Activated naive CD4-positive, alpha-beta T cell treated with anti-CD3 and anti-CD28 coated beads, Interleukin-2, amount 10 ng/mL, durations not matched to agents 7 days and 5 days (primary cell): Measurements from ENCODE around the gene NR6A1.

ENCODE experiments used
- CTCF ChIA-PET: fragments of 350-600 bp; sonication (Branson Sonifier 250); formaldehyde crosslinking; loops from one replicate; lab custom pipeline; 2021; ENCODE audit warnings: antibody characterized with exemption; lab: Charles Lee
- DNase-seq: peaks from one replicate; pipeline ENCODE4 v3.0.0-alpha.2; 2020
- H3K27ac Mint-ChIP-seq: one replicate; pipeline ENCODE4 v1.8.0; 2021; ENCODE audit warnings: mild to moderate bottlenecking, moderate library complexity, mixed read lengths
- H3K27me3 Mint-ChIP-seq: one replicate; pipeline ENCODE4 v1.8.0; 2021; ENCODE audit warnings: mild to moderate bottlenecking, mixed read lengths
- H3K36me3 Mint-ChIP-seq: one replicate; pipeline ENCODE4 v1.8.0; 2021; ENCODE audit warnings: mixed read lengths
- H3K4me1 Mint-ChIP-seq: one replicate; pipeline ENCODE4 v1.8.0; 2021; ENCODE audit warnings: mixed read lengths
- H3K4me3 Mint-ChIP-seq: one replicate; pipeline ENCODE4 v1.8.0; 2021; ENCODE audit warnings: mild to moderate bottlenecking, moderate library complexity, mixed read lengths
- H3K9me3 Mint-ChIP-seq: one replicate; pipeline ENCODE4 v1.8.0; 2021; ENCODE audit warnings: mixed read lengths

Gene NR6A1

DNA sequence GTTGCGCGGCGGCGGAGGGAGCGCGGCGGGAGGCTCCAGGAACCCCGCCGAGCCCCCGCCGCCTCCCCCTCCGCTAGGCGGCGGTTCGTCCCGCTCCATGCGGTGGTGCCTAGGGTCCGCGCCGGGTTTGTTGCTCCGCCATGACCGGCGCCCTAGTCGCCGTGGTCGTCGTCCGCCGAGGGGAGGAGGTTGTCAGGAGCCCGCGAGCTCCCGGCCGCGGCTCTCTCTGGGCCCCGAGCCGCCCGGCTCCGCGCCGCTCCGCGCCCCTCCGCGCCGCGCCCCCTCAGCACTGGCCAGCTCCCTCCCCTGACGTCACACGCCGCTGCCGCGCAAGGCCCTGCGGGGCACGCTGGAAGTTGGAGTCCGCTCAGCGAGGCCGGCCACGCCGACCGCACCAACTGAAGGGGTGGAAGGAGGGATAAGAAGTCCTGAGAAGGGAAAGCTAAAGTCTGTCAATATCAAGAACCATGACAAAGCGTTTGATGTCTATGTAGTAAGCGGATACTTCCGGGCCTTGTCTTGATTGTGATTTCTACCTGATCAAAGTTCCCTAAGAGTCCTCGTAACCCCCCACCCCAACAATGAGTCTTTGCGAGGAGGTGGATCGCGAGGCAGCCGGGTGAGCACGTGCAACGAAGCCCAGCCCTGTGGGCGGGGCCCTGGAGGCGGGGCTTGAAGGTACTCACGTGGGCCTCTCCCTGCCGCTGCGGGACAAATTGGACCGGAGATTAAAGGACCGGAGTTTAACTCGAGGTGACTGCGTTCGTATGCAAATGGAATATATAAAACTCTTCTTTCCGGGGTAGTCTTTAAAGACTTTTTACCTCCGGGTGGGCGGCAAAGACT lies at the start of gene NR6A1:
Gene NR6A1 (minus strand): TSS at position 291 of the 846 bp plus-strand sequence.
- peaks cover 52% of the 10 kb centered on the region for H3K4me1 Mint-ChIP-seq
- H3K36me3 Mint-ChIP-seq, result no peaks in the 10 kb centered on the region
- CTCF ChIA-PET, result interaction anchor here (0.7 to 15.4 kb wide), 10 partner anchors 10 to 602 kb away, joined by 3 to 332 read pairs (median 3); partner anchors contain the start of genes SCAI and WDR38
- DNase-seq, result peak; percentile 96
- peaks cover 91% of the 10 kb centered on the region for H3K27me3 Mint-ChIP-seq
- H3K9me3 Mint-ChIP-seq, result no peaks in the 10 kb centered on the region
- H3K27ac Mint-ChIP-seq, result peak within 1 kb of the TSS; percentile 58
- H3K4me3 Mint-ChIP-seq, result peak within 1 kb of the TSS; percentile 81

- no peaks in the 10 kb centered on the region for H3K9me3 Mint-ChIP-seq
- CTCF ChIA-PET, result interaction anchor here (1.0 to 2.6 kb wide), 4 partner anchors 29 to 201 kb away, joined by 3 to 13 read pairs (median 4); partner anchors contain the start of gene WDR38
- peak; percentile 43 for DNase-seq
- peaks cover 41% of the 10 kb centered on the region for H3K27me3 Mint-ChIP-seq
- peaks cover 18% of the 10 kb centered on the region for H3K4me1 Mint-ChIP-seq
- H3K36me3 Mint-ChIP-seq, result no peaks in the 10 kb centered on the region
- no peak overlapping the region for H3K4me3 Mint-ChIP-seq
- no peak overlapping the region for H3K27ac Mint-ChIP-seq
Measured at GRCh38 chr9:124818431-124819281, 47.5 kb upstream of the NR6A1 start.

- no peak overlapping the region for H3K27ac Mint-ChIP-seq
- CTCF ChIA-PET, result interaction anchor here (2.0 kb wide), 1 partner anchor 37 kb away, joined by 6 read pairs; the partner anchor contains the start of gene WDR38
- H3K36me3 Mint-ChIP-seq, result no peaks in the 10 kb centered on the region
- H3K4me1 Mint-ChIP-seq, result peaks cover 18% of the 10 kb centered on the region
- H3K4me3 Mint-ChIP-seq, result no peak overlapping the region
- H3K27me3 Mint-ChIP-seq, result peaks cover 31% of the 10 kb centered on the region
- H3K9me3 Mint-ChIP-seq, result no peaks in the 10 kb centered on the region
- no peak for DNase-seq
Measured at GRCh38 chr9:124815601-124816000, 44.5 kb upstream of the NR6A1 start.

- DNase-seq, result no peak
- no peak overlapping the region for H3K27ac Mint-ChIP-seq
- CTCF ChIA-PET, result interaction anchor here (1.1 to 2.0 kb wide), 3 partner anchors 39 to 41 kb away, joined by 3 to 6 read pairs (median 3); partner anchors contain the start of gene WDR38
Measured at GRCh38 chr9:124814164-124814535, 43.0 kb upstream of the NR6A1 start.

GRCh38 chr9:124813501-124814163 lies 42.5 kb upstream of the NR6A1 start:
- Mint-ChIP-seq H3K27me3 (peaks cover 28% of the 10 kb centered on the region), H3K4me3 (no peak overlapping the region)
- CTCF ChIA-PET, result interaction anchor here (1.1 to 2.0 kb wide), 3 partner anchors 39 to 41 kb away, joined by 3 to 6 read pairs (median 3); partner anchors contain the start of gene WDR38

More at GRCh38 chr9:124814164-124814535, 43.0 kb upstream of the NR6A1 start:
- no peaks in the 10 kb centered on the region for H3K9me3 Mint-ChIP-seq
- no peaks in the 10 kb centered on the region for H3K36me3 Mint-ChIP-seq
- peaks cover 28% of the 10 kb centered on the region for H3K27me3 Mint-ChIP-seq
- H3K4me3 Mint-ChIP-seq, result no peak overlapping the region
- peaks cover 16% of the 10 kb centered on the region for H3K4me1 Mint-ChIP-seq

GRCh38 chr9:124813041-124813440 lies 41.9 kb upstream of the NR6A1 start:
- Mint-ChIP-seq H3K27ac (no peak overlapping the region), H3K9me3 (no peaks in the 10 kb centered on the region), H3K36me3 (no peaks in the 10 kb centered on the region), H3K4me3 (no peak overlapping the region), H3K27me3 (peaks cover 27% of the 10 kb centered on the region), H3K4me1 (peaks cover 7% of the 10 kb centered on the region)
- no peak for DNase-seq
- CTCF ChIA-PET, result no interaction called here

More at GRCh38 chr9:124813501-124814163, 42.5 kb upstream of the NR6A1 start:
- DNase-seq, result no peak
- H3K4me1 Mint-ChIP-seq, result peaks cover 12% of the 10 kb centered on the region
- H3K36me3 Mint-ChIP-seq, result no peaks in the 10 kb centered on the region
- no peaks in the 10 kb centered on the region for H3K9me3 Mint-ChIP-seq
- no peak overlapping the region for H3K27ac Mint-ChIP-seq

- Mint-ChIP-seq H3K9me3 (no peaks in the 10 kb centered on the region), H3K27me3 (peaks cover 23% of the 10 kb centered on the region), H3K36me3 (no peaks in the 10 kb centered on the region), H3K27ac (no peak overlapping the region), H3K4me3 (no peak overlapping the region), H3K4me1 (peaks cover 5% of the 10 kb centered on the region)
- CTCF ChIA-PET, result interaction anchor here (1.0 kb wide), 1 partner anchor 28 kb away, joined by 3 read pairs; no protein-coding TSS in a partner anchor
- DNase-seq, result no peak
Measured at GRCh38 chr9:124812441-124812876, 41.3 kb upstream of the NR6A1 start.

DNA sequence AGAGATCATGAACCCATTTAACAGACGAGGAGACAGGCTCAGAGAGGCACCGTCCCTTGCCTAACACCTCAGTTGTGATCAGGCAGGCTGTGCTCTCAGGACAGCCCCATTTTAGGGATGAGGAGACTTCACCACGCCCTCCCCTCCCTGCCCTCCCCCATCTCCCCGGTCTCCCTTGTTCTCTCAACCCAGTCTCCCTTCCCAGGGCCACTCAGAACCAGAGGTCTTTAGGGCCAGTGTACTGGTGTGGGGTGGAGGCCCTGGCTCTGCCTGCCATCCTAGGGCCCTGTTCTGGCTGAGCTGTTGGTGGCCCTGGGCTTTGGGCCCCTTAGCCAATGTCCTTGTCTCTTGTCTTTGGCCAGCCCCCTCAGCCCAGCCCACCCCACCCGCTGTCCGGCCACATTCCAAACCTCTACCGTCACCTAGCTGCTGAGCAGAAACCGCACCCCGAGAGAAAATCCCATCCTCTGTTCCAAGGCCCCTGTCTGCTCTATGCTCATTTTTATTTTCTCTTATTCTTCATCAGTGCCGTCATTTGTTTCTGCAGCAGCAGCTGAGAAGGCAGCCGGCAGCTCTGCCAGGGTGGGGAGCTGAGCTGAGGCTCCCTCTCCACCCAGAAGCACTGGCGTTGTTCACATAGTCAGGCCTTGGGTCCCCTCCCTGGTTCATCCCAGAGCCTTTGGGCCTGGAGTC lies 39.7 kb upstream of the NR6A1 start:
- no peaks in the 10 kb centered on the region for H3K9me3 Mint-ChIP-seq
- H3K4me3 Mint-ChIP-seq, result no peak overlapping the region
- H3K4me1 Mint-ChIP-seq, result no peaks in the 10 kb centered on the region
- H3K27me3 Mint-ChIP-seq, result peaks cover 16% of the 10 kb centered on the region
- DNase-seq, result no peak
- CTCF ChIA-PET, result interaction anchor here (0.5 kb wide), 1 partner anchor 21 kb away, joined by 3 read pairs; no protein-coding TSS in a partner anchor
- H3K27ac Mint-ChIP-seq, result no peak overlapping the region
- no peaks in the 10 kb centered on the region for H3K36me3 Mint-ChIP-seq

GRCh38 chr9:124809741-124810500 lies 38.8 kb upstream of the NR6A1 start:
- Mint-ChIP-seq H3K36me3 (no peaks in the 10 kb centered on the region), H3K27me3 (peaks cover 14% of the 10 kb centered on the region), H3K27ac (no peak overlapping the region), H3K9me3 (no peaks in the 10 kb centered on the region), H3K4me3 (no peak overlapping the region), H3K4me1 (no peaks in the 10 kb centered on the region)
- DNase-seq, result no peak
- CTCF ChIA-PET, result interaction anchor here (0.5 kb wide), 1 partner anchor 20 kb away, joined by 3 read pairs; no protein-coding TSS in a partner anchor

GRCh38 chr9:124809211-124809610 lies 38.1 kb upstream of the NR6A1 start:
- Mint-ChIP-seq H3K9me3 (no peaks in the 10 kb centered on the region), H3K4me3 (no peak overlapping the region), H3K27ac (no peak overlapping the region), H3K27me3 (peaks cover 11% of the 10 kb centered on the region), H3K36me3 (no peaks in the 10 kb centered on the region), H3K4me1 (no peaks in the 10 kb centered on the region)
- CTCF ChIA-PET, result interaction anchor here (0.6 kb wide), 1 partner anchor 34 kb away, joined by 3 read pairs; no protein-coding TSS in a partner anchor
- DNase-seq, result no peak

DNA sequence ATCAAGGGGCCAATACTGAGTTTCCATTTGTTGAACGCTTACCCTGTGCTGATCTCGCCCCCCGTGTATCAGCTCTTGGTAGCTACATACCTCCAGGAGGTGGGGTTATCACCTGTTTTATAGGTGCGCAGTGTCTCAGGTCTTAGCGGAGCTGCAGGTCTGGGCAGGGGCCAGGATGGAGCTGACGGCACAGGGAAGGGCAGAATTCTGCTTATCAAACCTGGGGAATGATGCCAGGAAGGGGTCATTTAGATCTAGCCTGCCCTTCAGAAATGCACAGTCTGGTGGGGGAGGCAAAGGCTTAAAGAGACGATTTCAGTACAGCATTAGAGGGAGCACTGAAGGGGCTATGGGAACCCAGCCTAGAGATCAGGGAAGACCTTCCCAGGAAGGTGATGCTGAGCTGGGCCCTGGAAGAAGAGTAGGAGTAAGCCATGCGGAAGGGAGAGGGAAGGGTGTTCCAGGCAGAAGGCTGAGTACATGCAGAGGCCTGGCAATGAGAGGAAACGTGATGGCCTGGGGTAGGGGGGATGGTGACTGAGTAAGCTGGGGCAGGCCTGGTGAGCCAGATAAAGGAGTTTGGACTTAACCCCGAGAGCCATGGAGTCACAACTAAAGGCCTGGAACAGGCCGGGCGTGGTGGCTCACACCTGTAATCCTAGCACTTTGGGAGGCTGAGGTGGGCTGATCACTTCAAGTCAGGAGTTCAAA lies 37.3 kb upstream of the NR6A1 start:
- Mint-ChIP-seq H3K9me3 (no peaks in the 10 kb centered on the region), H3K27me3 (peaks cover 7% of the 10 kb centered on the region), H3K27ac (no peak overlapping the region), H3K4me1 (no peaks in the 10 kb centered on the region), H3K4me3 (no peak overlapping the region), H3K36me3 (no peaks in the 10 kb centered on the region)
- no peak for DNase-seq
- CTCF ChIA-PET, result interaction anchor here (0.6 kb wide), 1 partner anchor 33 kb away, joined by 3 read pairs; no protein-coding TSS in a partner anchor

- Mint-ChIP-seq H3K4me3 (no peak overlapping the region), H3K4me1 (no peaks in the 10 kb centered on the region), H3K27me3 (peaks cover 36% of the 10 kb centered on the region), H3K36me3 (no peaks in the 10 kb centered on the region), H3K27ac (no peak overlapping the region), H3K9me3 (no peaks in the 10 kb centered on the region)
- CTCF ChIA-PET, result interaction anchor here (0.8 kb wide), 1 partner anchor 8 kb away, joined by 3 read pairs; no protein-coding TSS in a partner anchor
- DNase-seq, result no peak
Measured at GRCh38 chr9:124805186-124805585, 34.1 kb upstream of the NR6A1 start.
